Measurements from ENCODE around the gene INPP5E. TPM values are rescaled to one million over a fixed set of nuclear protein-coding genes. Genes with fewer than 3 reads are reported as not detected.

Gene INPP5E
- total and polyA plus RNA-seq, 10 of the 15 experiments (the other 5 are each of a cell fraction or from before 2014, with no cell fraction given) = 0.24 to 16.0 (median 5.3) TPM

DNA sequence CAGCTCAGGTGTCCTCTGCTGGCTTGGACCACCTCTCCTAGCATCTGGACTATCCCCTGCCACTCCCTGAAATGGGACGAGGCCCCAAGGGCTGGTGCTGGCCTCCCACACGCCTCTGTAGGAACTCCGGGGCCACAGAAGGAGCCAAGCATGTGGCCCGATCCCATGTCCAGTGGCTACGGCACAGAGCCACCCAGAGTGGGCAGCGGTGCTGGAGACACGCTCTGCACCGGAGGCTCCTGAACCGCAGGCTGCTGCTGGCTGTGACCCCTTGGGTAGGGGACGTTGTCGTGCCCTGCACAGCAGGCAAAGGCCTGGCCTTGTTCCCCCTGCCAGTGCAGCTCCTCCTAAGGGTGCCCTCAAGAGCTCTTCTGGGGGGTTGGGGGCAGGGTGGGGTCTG, 59.8 kb downstream of the INPP5E start:
- no peaks in the 10 kb centered on the region for H4K20me1 ChIP-seq (ENCODE audit: control insufficient read depth, insufficient read depth)
- no peak overlapping the region for H3K4me3 ChIP-seq
- WGBS (ENCODE audit: insufficient coverage, insufficient replicate concordance, low lambda C conversion rate, missing lambda C conversion rate) = 86% methylated on average over 11 of the region's 11 CpGs
- no peak overlapping the region for H2AFZ ChIP-seq (ENCODE audit: control insufficient read depth, low read depth, low read length)
- no peak for TF ChIP-seq ZNF687 (IDR thresholded peaks at IDR 0.05)
- TF ChIP-seq USF1 (IDR thresholded peaks at IDR 0.05; ENCODE audit: borderline replicate concordance, extremely low read length, insufficient read depth, low read depth, low read length) = no peak
- no peak for TF ChIP-seq RELB (IDR thresholded peaks at IDR 0.05; ENCODE audit: low read depth)
- TF ChIP-seq, protein P1, sequence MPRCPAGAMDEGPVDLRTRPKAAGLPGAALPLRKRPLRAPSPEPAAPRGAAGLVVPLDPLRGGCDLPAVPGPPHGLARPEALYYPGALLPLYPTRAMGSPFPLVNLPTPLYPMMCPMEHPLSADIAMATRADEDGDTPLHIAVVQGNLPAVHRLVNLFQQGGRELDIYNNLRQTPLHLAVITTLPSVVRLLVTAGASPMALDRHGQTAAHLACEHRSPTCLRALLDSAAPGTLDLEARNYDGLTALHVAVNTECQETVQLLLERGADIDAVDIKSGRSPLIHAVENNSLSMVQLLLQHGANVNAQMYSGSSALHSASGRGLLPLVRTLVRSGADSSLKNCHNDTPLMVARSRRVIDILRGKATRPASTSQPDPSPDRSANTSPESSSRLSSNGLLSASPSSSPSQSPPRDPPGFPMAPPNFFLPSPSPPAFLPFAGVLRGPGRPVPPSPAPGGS (IDR thresholded peaks at IDR 0.05; ENCODE audit: borderline replicate concordance, insufficient read depth, low read depth, low read length, poor library complexity, severe bottlenecking) = no peak
- TF ChIP-seq EP300 (IDR thresholded peaks at IDR 0.05; ENCODE audit: borderline replicate concordance in 1 of 2, control insufficient read depth in 1 of 2, low read depth in 2 of 2, low read length in 2 of 2) = no peak
- H3K9ac ChIP-seq (ENCODE audit: control insufficient read depth, insufficient read depth, low read length) = no peak overlapping the region
- POLR2A ChIA-PET = no interaction called here
- in situ Hi-C loops (cut with MboI) = no loop called here
- no peaks in the 10 kb centered on the region for H3K27me3 ChIP-seq (replicated peaks in 1 of 2; ENCODE audit: control insufficient read depth in 2 of 2, insufficient read depth in 2 of 2, low read length in 1 of 2)
- no peak overlapping the region for H3K4me2 ChIP-seq (ENCODE audit: control insufficient read depth, insufficient read depth)
- H3K79me2 ChIP-seq (ENCODE audit: control insufficient read depth, insufficient read depth, low read length) = no peaks in the 10 kb centered on the region
- no peak for DNase-seq (ENCODE audit: low read depth, low spot score)
- H3K36me3 ChIP-seq (ENCODE audit: control insufficient read depth in 2 of 2, insufficient read depth in 2 of 2, low read length in 1 of 2) = peaks cover 0 to 34% of the 10 kb centered on the region in 2 experiments; a peak in 3 of 4 replicates
- RAD21 ChIA-PET (ENCODE audit: unreplicated experiment) = no interaction called here
- no peak for ATAC-seq
- no TSS peak for BruUV-seq (replicated peaks)
- FAIRE-seq = no peak
- intact Hi-C loops (cut with micrococcal nuclease; ENCODE audit: unreplicated experiment) = no loop called here
- SMC1A ChIA-PET (ENCODE audit: uncharacterized antibody, unreplicated experiment) = no interaction called here
- H3K9me3 ChIP-seq (replicated peaks; ENCODE audit: control insufficient read depth, insufficient read depth, low read length) = no peaks in the 10 kb centered on the region
- H3K27ac ChIP-seq (ENCODE audit: control insufficient read depth, insufficient read depth) = no peak overlapping the region
- CTCF ChIA-PET = no interaction called here
- H3K4me1 ChIP-seq (ENCODE audit: control insufficient read depth, insufficient read depth, low read length) = no peaks in the 10 kb centered on the region

Measured in GM12878 (cell line).